Ectodermal cell (in vitro differentiated cells): ENCODE measurements around the gene MATCAP1.
A peak's percentile ranks its signal among the peaks of the same experiment; 100 is the strongest.

ENCODE experiments used
- H3K27ac ChIP-seq: 2 replicates; pipeline ENCODE4 v1.7.0; 2013; ENCODE audit warnings: mild to moderate bottlenecking, low read depth, low read length; ENCODE audit not compliant: insufficient read depth, poor library complexity, severe bottlenecking
- H3K27me3 ChIP-seq: 2 replicates; pipeline ENCODE4 v1.7.0; 2013; ENCODE audit warnings: mild to moderate bottlenecking, low read length; ENCODE audit not compliant: insufficient read depth, control insufficient read depth, poor library complexity, severe bottlenecking
- H3K36me3 ChIP-seq: one replicate; pipeline ENCODE4 v1.7.0; 2013; ENCODE audit warnings: low read length; ENCODE audit not compliant: control insufficient read depth, insufficient read depth
- H3K4me1 ChIP-seq: one replicate; pipeline ENCODE4 v1.7.0; 2013; ENCODE audit warnings: low read length; ENCODE audit not compliant: control insufficient read depth, insufficient read depth
- H3K4me3 ChIP-seq: 2 replicates; pipeline ENCODE4 v1.7.0; 2013; ENCODE audit warnings: low read depth, low read length, control low read depth; ENCODE audit not compliant: insufficient read depth
- H3K9me3 ChIP-seq: 2 replicates; pipeline ENCODE4 v1.7.0; 2013; ENCODE audit warnings: mild to moderate bottlenecking, low read length, moderate library complexity; ENCODE audit not compliant: control insufficient read depth
- WGBS, 2 experiments: methylation state at CpG; one replicate each; pipeline ENCODE4 v1.1.7; 2013; ENCODE audit warnings: missing lambda C conversion rate in 2 of 2; 5-methylcytosine and 5-hydroxymethylcytosine counted together

The MATCAP1 gene

DNA sequence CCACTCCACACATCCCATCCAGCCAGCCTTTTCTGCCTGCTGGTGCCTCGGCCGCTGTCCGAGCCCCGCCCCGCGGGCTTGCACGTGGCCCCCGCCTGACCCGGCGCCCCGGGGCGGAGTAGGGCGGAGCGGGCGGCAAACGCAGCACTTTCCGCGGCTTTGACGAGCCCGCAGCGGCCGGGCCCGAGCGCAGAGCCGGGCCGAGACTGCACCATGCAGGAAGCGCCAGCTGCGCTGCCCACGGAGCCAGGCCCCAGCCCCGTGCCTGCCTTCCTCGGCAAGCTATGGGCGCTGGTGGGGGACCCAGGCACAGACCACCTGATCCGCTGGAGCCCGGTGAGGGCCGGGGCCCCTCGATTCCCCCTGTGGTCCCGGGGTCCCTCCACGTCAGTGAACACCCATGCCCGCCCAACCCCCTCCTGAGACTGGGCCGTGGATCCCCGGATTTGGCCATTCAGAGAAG lies 19.1 kb downstream of the MATCAP1 start, which contains the start of gene HSF4:
Gene HSF4 (plus strand): TSS at position 147 of the 463 bp plus-strand sequence. CDS start 67 bp downstream, at position 214.
- 3 to 4% methylated on average over 41 of the region's 41 CpGs for WGBS, 2 experiments
- H3K4me3 ChIP-seq = peak within 1 kb of the TSS; percentile 32
- peaks cover 100% of the 10 kb centered on the region for H3K27me3 ChIP-seq

DNA sequence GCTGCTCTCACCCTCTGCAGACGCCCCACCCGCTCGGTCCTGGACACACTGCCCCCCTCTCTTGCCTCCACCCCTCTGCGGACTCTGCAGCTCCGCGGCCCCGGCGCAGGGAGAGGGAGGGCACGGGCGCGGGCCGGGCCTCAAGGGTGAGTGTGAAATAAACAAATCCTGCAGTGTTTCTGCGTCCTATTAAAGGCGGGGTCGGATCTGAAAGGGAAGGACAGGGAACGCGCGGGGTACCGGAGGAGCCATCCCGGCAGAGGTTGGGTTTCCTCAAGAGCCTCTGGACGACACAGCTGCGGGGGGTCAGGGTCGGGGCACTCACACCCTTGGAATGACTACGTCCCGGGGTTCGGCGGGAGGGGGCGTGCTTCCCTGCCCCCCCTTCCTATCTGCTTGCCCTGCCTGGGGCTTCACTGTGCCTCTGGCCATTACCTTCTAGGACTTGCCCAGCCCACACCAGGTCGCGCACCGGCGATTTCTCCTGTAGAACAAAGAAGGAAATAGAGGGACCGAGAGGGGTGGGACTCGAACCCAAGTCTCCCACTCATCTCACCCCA lies 19.7 kb downstream of the MATCAP1 start:
- Histone ChIP-seq H3K9me3 (no peaks in the 10 kb centered on the region), H3K4me3 (peak overlapping the region; percentile 32), H3K27ac (no peak overlapping the region), H3K36me3 (no peaks in the 10 kb centered on the region), H3K27me3 (peaks cover 100% of the 10 kb centered on the region), H3K4me1 (peaks cover 17% of the 10 kb centered on the region)
- WGBS, 2 experiments = 3% methylated on average over 34 of the region's 34 CpGs

More for the DNA sequence above, 19.1 kb downstream of the MATCAP1 start, which contains the start of gene HSF4:
- no peak within 1 kb of the TSS for H3K27ac ChIP-seq
- no peaks in the 10 kb centered on the region for H3K9me3 ChIP-seq
- H3K4me1 ChIP-seq = peaks cover 12% of the 10 kb centered on the region
- no peaks in the 10 kb centered on the region for H3K36me3 ChIP-seq

DNA sequence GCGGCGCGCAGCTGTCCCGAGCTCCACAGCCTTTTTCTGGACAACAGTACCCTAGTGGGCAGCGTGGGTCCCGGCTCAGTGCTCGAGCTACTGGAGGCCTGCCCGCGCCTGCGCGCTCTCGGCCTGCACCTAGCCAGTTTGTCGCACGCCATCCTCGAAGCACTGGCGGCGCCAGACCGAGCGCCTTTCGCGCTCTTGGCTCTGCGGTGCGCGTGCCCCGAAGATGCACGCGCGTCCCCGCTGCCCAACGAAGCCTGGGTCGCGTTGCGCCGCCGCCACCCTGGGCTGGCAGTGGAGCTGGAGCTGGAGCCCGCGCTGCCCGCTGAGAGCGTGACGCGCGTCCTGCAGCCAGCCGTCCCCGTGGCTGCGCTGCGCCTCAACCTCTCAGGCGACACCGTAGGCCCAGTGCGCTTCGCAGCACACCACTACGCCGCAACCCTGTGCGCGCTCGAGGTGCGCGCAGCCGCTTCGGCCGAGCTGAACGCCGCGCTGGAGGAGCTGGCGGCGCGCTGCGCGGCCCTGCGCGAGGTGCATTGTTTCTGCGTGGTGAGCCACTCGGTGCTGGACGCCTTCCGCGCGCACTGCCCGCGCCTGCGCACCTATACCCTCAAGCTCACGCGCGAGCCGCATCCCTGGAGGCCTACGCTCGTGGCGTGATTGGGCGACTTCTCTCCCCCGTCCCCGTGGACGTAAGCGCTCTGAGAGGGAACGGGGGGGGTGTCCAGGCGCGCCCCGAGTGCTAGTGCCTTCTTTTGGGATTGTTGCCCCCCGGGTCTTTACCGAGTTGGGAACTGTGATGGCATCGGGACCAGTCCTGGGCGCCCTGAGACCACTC lies 20.4 kb downstream of the MATCAP1 start:
- Histone ChIP-seq H3K9me3 (no peaks in the 10 kb centered on the region), H3K27ac (no peak overlapping the region), H3K4me3 (peak overlapping the region; percentile 32), H3K4me1 (peaks cover 19% of the 10 kb centered on the region), H3K27me3 (peaks cover 100% of the 10 kb centered on the region), H3K36me3 (no peaks in the 10 kb centered on the region)
- WGBS, 2 experiments = 2% methylated on average over 99 of the region's 99 CpGs

GRCh38 chr16:67162506-67163163 lies 21.1 kb downstream of the MATCAP1 start:
- Histone ChIP-seq H3K27me3 (peaks cover 100% of the 10 kb centered on the region), H3K4me1 (peaks cover 19% of the 10 kb centered on the region), H3K27ac (no peak overlapping the region), H3K9me3 (no peaks in the 10 kb centered on the region), H3K4me3 (peak overlapping the region; percentile 32), H3K36me3 (no peaks in the 10 kb centered on the region)
- WGBS, 2 experiments = 6 to 7% methylated on average over 44 of the region's 44 CpGs

DNA sequence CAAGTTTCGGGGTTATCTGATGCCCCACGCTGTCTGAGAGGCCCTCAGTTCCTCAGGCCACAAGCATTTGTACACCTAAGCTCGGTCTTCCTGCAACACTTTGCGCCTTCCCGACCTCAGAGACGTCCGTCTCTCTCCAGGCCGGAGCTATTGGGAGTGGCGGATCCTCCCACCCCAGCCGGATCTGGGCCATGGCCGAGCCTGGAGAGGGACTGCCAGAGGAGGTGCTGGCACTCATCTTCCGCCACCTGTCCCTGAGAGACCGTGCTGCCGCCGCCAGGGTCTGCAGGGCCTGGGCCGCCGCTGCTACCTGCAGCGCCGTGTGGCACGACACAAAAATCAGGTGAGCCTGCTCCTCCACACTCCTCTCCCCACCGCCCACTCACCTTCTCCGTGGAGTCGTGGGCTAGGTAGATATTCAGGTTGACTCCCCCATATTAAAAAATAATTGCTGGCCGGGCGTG lies 22.1 kb downstream of the MATCAP1 start:
- 24 to 25% methylated on average over 25 of the region's 25 CpGs for WGBS, 2 experiments
- Histone ChIP-seq H3K27ac (no peak overlapping the region), H3K4me1 (peaks cover 19% of the 10 kb centered on the region), H3K9me3 (no peaks in the 10 kb centered on the region), H3K36me3 (no peaks in the 10 kb centered on the region), H3K4me3 (no peak overlapping the region), H3K27me3 (peaks cover 100% of the 10 kb centered on the region)

GRCh38 chr16:67158637-67159600 lies 24.8 kb downstream of the MATCAP1 start:
- H3K4me1 ChIP-seq = peaks cover 14% of the 10 kb centered on the region
- no peak overlapping the region for H3K27ac ChIP-seq
- peaks cover 100% of the 10 kb centered on the region for H3K27me3 ChIP-seq
- 5% methylated on average over 34 of the region's 34 CpGs for WGBS, 2 experiments
- no peaks in the 10 kb centered on the region for H3K9me3 ChIP-seq
- peak overlapping the region; percentile 54 for H3K4me3 ChIP-seq
- H3K36me3 ChIP-seq = no peaks in the 10 kb centered on the region

GRCh38 chr16:67157892-67158635 lies 25.7 kb downstream of the MATCAP1 start:
- H3K9me3 ChIP-seq = no peaks in the 10 kb centered on the region
- H3K4me3 ChIP-seq = no peak overlapping the region
- peaks cover 100% of the 10 kb centered on the region for H3K27me3 ChIP-seq
- H3K4me1 ChIP-seq = peaks cover 9% of the 10 kb centered on the region
- no peaks in the 10 kb centered on the region for H3K36me3 ChIP-seq
- H3K27ac ChIP-seq = no peak overlapping the region
- WGBS, 2 experiments = 54 to 57% methylated on average over 6 to 7 of the region's 7 CpGs

DNA sequence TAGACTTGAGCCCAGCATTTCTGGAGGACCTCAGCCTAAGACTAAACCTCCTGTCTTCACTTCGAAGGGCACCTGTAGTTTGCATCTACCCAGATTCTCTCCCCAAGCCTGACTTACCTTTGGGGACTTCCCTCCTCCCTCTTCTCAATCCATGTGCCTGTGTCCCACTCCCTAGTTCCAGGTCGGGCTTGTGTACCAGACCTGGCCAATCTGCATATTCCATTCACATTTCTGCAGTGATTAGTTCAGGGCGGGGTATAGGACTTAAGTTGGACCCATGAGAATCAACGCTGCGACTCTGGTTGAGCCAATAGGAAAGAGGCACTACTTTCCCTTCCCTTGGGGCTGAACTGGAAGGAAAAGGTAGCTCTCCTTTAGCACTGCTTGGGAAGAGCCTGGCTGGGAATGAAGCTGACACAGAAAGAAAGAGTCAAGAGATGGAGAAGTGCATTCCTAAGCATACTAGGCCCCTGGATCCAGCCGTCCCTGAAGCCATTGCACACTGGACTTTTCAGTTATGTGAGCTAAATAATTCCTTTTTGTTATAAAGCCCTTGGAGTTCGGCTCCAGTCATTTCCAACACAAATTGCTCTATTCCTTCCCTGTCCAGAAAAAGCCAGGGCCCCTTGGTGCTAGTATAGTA lies 26.5 kb downstream of the MATCAP1 start:
- no peak overlapping the region for H3K4me3 ChIP-seq
- WGBS, 2 experiments = 52 to 56% methylated on average over 7 of the region's 7 CpGs
- H3K9me3 ChIP-seq = no peaks in the 10 kb centered on the region
- H3K27ac ChIP-seq = no peak overlapping the region
- peaks cover 9% of the 10 kb centered on the region for H3K4me1 ChIP-seq
- peaks cover 100% of the 10 kb centered on the region for H3K27me3 ChIP-seq
- no peaks in the 10 kb centered on the region for H3K36me3 ChIP-seq
